ENCODE results near the gene FTO. TPM values are rescaled to one million over a fixed set of nuclear protein-coding genes. Genes with fewer than 3 reads are reported as not detected.

FTO gene
- total RNA-seq, 1 donor: 40.1 TPM

DNA sequence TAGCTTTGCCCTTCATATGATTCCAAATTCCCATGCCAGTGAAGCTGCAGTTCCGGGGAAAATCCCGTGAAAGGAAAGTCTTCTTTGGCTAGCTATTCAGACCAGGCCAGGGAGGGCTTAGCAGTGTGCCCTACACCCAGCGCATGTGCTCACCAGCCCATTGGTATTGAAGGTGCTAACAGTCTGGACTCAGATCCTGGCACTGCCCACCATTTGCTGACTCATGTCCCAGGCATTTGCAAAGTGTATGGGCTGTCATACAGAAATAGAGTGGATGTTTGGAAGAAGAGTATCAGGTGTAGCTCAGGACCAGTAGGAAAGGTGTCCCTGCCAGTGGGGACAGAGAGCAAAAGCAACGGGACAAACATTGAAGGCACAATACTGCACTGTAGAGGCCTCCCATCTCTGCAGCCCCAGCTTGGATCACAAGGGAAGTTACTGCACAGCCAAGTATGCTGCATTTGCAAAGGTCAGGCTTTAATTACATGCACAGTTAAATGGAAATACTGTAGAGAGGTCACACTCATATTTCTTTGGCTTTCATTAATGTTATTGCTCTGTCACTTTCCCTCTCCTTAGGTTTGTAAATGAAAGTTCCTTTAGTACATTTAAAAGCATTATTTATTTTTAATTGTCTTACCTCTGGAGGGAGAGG, 362.6 kb downstream of the FTO start:
- no peak for DNase-seq (ENCODE audit: low read depth in 2 of 3, low spot score in 2 of 3)

DNA sequence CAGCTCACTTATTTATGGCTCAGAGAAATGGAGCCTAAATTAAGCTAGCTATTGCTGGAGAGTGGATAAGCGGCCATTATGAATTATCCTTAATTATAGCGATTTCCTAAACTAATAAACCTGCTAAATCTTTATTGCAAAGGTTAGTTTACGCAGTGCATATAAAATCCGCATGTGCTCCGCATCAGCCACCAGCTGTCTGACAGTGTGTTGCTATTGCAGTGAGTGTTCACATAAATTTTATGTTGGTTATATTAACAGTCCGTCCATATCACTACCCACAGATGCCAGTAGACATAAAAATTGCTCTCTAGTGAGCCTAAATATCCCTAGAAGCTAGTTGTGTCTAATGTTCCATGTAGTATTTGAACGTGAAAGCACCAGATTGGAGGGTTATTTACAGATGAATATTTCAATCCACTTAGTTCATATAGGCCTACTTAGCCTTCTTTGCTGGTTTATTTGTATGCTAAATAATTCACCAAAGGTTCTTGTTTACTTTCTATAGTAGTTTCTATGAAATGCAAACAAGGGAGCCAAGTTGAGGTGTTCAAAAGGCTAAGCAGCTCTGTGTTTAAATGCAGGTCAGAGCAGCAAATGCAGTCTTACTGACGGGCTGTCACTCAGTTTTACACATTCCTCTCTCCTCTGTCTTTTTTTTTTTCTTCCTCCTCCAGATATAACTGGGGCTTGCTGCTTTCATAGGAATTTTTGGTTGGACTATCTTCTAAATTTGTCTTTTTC, 363.5 kb downstream of the FTO start:
- no peak for DNase-seq (ENCODE audit: low read depth in 2 of 3, low spot score in 2 of 3)

DNA sequence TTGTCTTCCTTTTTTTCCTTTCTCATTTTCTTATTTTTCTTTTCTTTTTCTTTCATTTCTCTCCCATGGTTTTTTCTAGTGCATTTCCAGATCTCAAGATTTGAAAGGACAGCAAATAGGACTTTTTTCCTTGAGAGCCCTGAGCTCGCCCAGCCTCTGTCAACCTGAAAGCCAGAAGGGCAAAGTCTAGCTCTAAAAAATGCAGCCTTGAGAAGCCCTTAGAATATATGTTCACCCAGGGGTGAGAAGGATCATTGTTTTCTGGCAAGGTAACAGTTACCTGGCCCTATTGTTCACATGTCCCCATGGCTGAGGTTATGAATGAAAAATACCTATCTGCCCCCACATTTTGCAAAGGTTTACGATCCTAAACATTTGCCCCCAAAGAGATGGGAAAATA, 364.3 kb downstream of the FTO start:
- DNase-seq (ENCODE audit: low read depth in 2 of 3, low spot score in 2 of 3): no peak

DNA sequence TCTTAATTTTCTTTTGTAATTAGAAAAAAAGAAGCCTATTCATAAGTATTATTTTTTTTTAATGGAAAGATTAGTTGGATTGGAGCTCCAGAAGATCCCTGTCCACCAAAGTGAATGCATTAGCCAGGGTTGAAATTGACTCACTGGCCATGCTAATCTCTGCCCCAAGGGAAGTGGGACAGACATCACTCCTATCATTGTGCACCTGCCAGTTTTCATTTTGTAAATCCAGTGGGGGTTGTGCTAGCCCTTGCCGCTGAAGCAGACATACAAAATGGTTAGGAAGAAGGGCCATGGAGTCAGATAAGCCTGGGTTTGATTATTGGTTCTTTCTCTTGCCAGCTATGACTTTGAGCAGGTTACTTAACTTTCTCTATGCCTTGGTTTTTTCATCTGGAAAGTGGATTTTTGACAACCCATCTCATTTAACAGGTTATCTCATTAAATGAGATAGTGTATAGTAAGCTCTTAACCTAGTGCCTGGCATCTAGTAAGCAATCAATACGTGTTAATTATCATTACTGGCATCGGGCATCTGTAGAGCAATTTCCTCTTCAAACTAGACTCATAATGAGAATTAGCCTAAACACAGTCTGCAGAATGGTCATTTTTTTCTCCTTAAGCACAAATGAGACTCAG, 365.8 kb downstream of the FTO start:
- DNase-seq (ENCODE audit: low read depth in 2 of 3, low spot score in 2 of 3): no peak

DNA sequence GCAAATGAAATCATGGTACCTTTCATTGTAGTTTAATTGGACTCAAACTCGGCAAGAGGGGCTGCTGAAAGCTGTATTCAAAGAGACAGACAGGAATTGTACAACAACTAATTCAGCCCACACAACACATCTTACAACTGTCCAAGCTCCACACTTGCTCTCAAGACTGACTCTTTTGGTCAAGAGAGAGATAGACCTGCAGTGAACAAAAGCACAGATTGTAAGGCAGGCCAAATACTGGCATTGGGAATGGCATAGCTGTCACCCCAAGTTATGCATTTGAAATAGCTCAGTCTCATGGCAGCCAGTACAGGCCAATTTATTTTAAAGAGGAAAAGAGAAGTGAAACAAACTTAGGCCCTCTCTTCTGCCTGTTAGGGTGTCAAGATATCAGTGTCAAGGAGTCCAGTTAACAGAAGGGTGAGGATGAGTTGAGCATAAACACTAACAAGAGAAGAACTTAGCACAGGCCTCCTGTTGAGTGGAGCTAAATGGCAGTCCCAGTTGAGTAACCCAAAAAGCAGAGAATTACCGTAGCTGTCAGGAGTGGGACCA, 366.9 kb downstream of the FTO start:
- DNase-seq (ENCODE audit: low read depth in 2 of 3, low spot score in 2 of 3): no peak

DNA sequence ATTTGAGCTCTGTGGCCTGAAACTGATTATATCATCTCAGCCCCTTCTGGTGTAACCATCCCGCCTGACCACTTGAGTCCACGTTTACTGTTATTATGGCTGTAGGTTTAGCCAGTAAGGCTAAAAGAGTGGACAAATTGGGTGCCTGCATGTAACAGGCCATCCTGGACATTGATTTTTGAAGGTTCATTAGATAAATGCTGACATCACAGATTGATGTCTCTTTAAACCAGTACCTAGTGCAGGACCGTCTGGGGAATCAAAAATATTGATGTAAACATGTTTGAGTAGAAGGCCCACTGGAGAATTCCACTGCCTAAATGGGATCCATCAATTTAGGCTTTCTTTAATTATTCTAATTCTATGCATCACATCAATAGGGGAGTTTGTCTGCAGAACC, 367.6 kb downstream of the FTO start:
- DNase-seq (ENCODE audit: low read depth in 2 of 3, low spot score in 2 of 3): no peak

DNA sequence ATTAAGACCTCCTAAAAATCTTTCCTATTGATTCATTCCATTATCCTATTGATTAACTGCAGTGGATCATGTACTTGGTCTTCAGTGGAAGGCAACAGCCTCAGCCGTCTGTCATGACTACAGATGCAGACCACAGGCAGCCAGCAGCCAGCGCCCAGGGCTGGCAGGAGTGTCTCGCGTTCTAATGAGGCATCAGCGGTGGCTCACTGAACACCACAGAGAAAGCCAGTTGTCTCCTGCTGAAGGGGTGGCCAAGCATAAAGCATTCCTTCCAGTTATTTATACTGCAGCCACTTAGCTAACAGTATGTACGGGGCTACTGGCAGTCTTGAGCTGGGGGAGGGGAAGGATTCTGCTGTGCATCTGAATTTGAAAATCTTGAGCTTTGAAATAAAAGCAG, 368.3 kb downstream of the FTO start:
- DNase-seq (ENCODE audit: low read depth in 2 of 3, low spot score in 2 of 3): no peak

DNA sequence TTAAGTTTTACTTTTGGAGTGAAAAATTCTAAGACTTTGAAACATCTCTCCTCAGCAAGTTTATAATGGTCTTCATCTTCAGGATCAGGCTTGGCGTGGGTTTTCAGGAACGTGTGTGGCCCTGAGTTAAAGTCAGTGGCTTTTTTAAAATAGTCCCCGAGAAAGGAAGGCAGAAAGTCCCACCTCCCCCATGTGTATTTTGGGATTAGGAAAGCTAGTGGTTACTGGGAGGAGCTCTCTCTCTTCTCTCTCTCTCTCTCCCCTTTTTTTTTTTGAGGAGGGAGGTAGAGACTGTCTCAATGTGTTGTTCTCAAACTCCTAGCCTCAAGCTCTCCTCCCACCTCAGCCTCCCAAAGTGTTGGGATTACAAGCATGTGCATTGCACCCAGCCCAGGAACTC, 369.4 kb downstream of the FTO start:
- DNase-seq (ENCODE audit: low read depth in 2 of 3, low spot score in 2 of 3): no peak

DNA sequence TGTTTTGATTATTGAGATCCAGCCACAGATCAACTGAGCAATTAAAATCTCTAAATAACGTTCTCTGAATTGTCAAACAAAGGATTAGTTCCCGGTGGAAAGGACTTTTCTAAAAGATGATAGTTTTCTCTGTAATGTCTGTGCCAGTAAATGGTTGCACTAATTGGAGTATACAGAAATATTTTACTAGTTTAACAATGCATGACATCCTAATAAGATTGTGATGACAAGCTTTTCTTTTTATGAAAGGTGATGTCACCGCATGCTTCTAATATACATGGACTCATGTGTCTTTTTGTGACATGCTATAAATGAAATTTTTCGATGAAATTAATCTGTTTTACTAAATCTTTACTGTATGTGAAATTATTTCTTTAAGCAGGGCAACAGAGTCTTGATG, 371.5 kb downstream of the FTO start:
- no peak for DNase-seq (ENCODE audit: low read depth in 2 of 3, low spot score in 2 of 3)

DNA sequence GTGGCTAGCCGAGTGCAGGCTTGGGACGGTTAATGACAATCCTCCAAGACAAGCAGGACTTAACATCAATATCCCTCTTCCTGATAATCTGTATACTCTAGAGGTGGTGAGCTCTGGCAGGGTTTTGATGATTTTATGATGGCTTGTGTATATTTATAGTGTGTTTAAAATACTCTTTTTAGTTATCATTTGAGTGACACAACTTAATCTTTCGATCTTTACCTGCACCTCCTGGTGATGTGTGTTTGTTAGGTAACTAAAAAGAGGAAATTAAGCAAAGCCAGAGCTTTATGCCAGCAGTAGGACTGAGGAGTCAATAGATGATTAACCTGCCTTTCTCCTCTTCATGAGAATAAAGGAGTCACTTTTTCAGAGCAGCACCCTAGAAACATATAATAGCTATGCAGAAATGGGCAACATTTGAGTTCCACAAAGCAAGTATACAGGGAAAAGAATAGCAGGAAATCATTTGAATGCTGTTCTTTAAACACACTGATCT, 372.1 kb downstream of the FTO start:
- DNase-seq (ENCODE audit: low read depth in 2 of 3, low spot score in 2 of 3): no peak

DNA sequence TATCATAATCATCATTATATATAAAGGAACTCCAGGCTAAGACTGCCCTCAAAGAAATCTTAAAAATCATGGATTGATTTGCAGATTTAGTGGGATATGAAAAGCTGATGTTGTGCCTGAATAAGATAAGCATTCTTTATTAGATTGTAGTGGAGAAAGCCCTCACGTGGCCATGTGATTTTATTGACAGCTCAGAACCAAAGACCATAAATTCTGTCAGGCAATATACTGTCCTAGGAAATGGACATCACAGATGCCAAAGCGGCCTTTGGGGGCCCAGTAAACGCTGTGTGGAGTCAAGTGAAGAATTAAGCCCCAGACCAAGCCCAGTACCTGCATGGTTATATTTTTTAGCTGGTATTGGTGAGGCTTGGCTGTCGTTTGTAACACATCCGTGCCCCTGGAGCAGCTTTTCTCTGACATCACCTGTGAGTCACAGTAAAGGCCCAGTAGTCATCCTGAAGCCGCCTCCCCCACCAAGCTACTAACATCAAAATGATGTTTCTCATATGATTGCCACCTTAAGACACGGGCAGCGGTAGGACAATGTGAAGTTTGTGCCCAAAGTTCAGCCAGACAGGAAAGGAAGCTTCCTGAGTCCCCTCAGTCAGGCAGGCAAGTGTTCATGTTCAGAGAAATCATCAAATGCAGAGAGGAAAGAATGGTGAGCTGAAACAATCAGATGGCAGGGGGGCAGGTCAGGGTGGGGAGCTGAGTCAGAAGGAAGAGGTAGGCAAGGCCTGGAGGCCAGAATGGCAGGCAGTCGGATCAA, 373.3 kb downstream of the FTO start:
- DNase-seq (ENCODE audit: low read depth in 2 of 3, low spot score in 2 of 3): no peak

DNA sequence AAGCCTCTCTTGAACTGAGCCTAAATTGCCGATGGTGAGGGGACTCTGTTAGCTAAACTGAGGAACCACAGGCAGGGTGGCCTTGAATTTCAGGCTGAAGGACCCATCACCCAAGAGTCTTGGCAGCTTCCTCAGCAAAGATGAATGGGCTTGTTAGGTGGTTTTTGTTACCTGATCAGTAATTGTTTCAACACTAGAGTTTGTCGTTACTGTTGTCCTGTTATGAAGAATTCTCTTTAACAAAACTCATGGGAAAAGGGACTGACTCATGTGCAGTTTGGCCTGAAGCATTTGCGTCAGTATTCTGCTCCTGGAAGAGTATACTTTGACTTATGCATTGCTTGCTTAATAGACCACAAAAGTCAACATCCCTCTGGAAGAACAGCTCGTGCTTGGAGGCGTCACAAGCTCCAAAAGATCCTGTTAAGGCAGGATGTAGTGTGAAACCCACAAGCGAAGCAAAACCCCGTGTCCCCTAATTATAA, 376.6 kb downstream of the FTO start:
- DNase-seq (ENCODE audit: low read depth in 2 of 3, low spot score in 2 of 3): no peak

DNA sequence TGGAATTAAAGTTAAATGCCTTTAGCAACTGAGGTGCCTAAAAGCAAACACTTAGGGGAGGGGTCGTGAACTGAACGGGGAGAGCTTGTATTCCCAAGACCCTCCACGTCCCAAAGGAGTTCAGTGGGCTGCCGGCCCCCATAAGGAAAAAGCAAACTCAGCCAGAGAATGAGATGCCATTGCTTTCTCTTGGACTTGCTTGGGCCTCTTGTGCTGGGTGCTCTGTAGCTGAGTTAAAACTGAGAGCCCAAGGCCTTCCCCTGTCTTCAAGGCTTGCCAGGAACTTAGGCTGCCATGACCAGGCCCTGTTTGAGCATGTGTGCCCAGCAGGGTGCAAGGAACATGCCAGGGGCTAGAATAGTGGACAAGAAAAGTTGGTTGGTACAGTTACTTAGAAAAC, 382.8 kb downstream of the FTO start:
- no peak for DNase-seq (ENCODE audit: low read depth in 2 of 3, low spot score in 2 of 3)

DNA sequence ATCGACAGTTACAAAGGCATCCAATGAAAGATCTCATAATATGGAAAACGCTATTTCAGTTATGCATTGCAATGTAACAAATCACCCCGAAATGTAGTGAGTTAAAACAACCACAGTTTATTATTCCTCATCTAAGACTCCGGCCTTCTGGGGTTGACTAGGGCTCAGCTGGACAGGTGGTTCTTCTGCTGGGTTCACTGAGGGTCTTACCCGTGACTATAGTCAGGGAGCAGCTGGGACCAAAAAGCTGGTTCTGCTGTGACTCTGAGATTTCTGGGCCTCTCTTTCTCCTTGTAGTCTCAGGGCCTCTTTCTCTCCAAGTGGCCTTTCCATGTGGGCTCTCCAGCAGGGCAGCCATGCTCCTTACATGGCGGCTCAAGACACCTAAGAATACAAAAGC, 386.6 kb downstream of the FTO start:
- DNase-seq (ENCODE audit: low read depth in 2 of 3, low spot score in 2 of 3): no peak

DNA sequence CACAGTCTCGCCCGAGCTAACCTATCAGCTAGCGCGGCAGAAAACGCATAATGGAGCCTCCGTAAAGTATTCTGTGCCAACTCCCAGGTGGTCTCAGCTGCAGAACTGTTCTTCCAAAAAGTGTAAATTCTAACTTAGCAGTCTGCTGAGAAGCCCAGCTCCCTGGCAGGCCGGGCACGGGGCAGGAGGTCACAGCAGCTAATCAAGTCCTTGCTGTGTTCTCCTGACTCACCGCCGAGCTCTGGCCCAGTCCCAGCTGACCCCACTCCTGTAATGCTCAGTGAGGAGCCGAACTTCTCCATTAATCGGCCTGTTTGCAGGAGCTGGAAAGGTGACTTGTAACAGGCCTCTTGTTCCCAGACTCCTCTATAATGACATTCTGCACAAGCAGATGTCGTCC, 389.3 kb downstream of the FTO start:
- DNase-seq (ENCODE audit: low read depth in 2 of 3, low spot score in 2 of 3): no peak

DNA sequence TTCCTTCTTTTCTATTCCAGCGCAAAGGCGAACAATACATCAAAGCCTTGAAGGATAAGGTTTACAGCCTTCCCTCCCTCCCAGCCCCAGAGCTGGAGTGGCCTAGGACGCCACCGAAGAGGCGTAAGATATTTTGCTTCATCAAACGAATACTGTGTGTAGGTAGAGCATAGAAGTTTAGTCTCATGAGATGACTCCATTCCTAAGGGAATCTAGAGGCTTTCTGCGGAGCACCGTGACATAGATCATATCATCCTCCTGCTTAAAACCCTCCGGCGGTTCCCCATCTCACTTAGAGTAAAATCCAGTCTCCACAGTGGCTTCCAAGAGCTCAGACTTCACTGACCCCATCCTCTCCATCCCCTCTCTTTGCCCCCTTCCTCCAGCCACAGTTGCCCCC, 390.7 kb downstream of the FTO start:
- no peak for DNase-seq (ENCODE audit: low read depth in 2 of 3, low spot score in 2 of 3)

DNA sequence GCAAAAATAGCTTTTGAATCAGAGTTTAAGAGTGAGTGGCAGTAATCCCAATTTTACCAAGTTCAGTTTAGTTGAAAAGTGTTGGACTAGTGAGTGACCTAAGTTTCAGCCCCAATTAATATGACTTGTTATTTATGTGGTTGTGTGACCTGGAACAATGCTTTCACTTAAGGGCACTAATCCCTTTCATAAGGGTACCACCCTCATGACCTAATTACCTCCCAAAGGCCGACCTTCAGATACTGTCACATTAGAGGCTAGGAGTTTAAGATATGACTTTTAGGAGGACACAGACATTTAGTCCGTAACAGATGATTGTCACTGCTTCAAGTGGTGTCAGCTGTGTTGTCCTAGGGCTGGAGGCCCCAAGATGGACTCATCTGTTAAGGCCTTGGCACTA, 392.7 kb downstream of the FTO start:
- DNase-seq (ENCODE audit: low read depth in 2 of 3, low spot score in 2 of 3): no peak

DNA sequence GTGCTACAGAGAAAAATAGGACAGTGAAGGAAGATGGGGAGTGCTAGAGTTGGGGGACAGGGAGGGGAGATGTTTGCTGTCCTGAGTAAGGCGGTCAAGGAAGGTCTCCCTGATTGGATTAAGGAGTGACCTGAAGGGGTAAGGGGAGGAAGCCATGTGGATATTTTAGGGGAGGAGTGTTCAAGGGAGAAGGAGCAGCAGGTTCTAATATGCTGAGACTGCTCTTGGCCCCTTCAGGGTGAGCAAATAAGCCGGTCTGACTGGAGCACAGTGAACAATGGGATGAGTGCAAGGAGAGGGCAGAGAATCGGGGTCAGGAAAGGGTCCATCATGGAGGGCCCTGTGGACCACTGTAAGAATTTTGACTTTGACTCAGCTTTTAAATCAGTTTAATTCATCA, 393.8 kb downstream of the FTO start:
- no peak for DNase-seq (ENCODE audit: low read depth in 2 of 3, low spot score in 2 of 3)

DNA sequence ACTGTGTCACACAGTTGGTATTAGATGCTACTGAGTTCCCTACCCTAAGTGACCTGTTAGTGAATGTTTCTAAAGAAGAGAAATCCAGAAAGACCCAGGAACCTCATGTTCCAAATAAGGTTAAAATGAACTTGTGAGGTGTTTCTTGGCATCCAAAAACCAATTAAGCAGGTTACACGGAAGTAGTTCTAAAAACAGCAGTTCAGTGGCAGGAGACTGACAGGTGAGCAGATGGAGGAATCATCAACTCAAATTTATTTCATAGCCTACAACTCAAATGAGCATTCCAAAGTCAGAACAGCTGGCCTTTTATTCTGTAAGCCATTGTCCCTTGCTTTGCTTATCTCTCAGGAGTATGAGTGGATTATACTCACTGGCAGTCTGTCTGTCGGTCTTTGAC, 394.3 kb downstream of the FTO start:
- no peak for DNase-seq (ENCODE audit: low read depth in 2 of 3, low spot score in 2 of 3)

DNA sequence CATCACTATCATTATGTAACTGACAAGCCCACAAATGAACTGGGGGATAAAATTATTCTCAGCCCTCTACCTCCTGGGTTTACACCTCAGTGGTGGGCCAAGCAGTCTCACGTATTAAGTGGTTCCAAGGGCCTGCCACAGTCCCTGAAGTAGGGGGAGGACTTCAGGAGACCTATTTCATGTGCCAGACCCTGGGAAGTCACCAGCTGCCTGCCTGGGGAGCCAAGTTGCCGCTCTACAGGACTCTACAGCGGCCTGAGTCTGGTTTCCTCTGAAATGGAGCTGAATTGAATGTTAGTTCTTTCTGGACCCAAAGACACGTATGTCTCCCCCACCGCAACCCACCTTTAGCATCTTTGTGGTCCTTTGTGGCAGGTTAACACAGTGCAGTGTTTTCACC, 395.7 kb downstream of the FTO start:
- no peak for DNase-seq (ENCODE audit: low read depth in 2 of 3, low spot score in 2 of 3)

All from hematopoietic multipotent progenitor cell (in vitro differentiated cells).